Right lobe of liver (tissue), 4 donors: ENCODE measurements around the gene C20orf141.

Experiments used
- POLR2A ChIP-seq: fragments of 450-650 bp; IDR thresholded peaks from one replicate; pipeline ENCODE4 v1.6.1; 2017; ENCODE audit warnings: antibody characterized with exemption, mild to moderate bottlenecking
- TF ChIP-seq, protein P1 (sequence below), 4 donors: fragments of 200-600 bp in 3 of 4; fragments of 450-650 bp in 1 of 4; IDR thresholded peaks; one replicate each; pipeline versions ENCODE4 v1.5.1 to v1.8.0; 2016 to 2022; ENCODE audit warnings: antibody characterized with exemption in 4 of 4, mild to moderate bottlenecking in 2 of 4
- donor health status: DM: no; HTN: no; CAD: no.
- donor health status: DM: no; HTN: no; CAD: no.
- donor health status: DM: no; HTN: yes; CAD: no.

DNA sequence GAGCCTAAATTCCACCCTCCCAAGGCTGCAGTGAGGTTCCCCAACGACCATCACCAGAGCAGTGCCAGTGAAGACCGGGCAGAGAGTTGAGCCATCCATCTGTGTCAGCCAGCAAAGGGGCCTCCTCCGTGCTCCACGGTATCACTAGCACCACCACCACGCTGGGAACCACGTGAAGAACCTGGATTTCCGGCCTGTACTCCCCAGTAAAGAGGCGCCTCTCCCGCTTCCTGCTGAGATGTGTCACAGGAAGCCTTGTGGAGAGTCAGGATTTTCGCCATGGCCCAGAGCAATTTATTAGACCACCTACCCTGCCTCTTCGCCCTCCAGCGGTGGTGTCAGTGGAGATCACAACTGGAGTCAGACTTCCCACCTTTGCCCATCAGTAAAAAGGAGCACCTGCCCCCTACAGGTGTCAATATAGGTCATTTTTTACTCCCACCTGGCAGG lies 43.1 kb upstream of the C20orf141 start:
- TF ChIP-seq, protein P1, sequence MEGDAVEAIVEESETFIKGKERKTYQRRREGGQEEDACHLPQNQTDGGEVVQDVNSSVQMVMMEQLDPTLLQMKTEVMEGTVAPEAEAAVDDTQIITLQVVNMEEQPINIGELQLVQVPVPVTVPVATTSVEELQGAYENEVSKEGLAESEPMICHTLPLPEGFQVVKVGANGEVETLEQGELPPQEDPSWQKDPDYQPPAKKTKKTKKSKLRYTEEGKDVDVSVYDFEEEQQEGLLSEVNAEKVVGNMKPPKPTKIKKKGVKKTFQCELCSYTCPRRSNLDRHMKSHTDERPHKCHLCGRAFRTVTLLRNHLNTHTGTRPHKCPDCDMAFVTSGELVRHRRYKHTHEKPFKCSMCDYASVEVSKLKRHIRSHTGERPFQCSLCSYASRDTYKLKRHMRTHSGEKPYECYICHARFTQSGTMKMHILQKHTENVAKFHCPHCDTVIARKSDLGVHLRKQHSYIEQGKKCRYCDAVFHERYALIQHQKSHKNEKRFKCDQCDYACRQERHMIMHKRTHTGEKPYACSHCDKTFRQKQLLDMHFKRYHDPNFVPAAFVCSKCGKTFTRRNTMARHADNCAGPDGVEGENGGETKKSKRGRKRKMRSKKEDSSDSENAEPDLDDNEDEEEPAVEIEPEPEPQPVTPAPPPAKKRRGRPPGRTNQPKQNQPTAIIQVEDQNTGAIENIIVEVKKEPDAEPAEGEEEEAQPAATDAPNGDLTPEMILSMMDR (IDR thresholded peaks at IDR 0.05), result no peak
- no peak for TF ChIP-seq POLR2A
